ENCODE results near the gene ZBP1.
A peak's percentile ranks its signal among the peaks of the same experiment; 100 is the strongest.

The ZBP1 gene

GRCh38 chr20:57614490-57615444 is 5.5 kb downstream of the ZBP1 start:
- Histone ChIP-seq H3K9ac (ENCODE audit: low read depth, low read length, poor library complexity) (no peak overlapping the region), H3K27ac (replicated peaks; ENCODE audit: low read length) (no peak overlapping the region), H2BK15ac (ENCODE audit: low read length) (no peak overlapping the region), H2BK12ac (ENCODE audit: low read length) (no peak overlapping the region), H3K4me3 (ENCODE audit: low read length in 2 of 2) (no peak overlapping the region), H3K23ac (ENCODE audit: low read depth, low read length, poor library complexity) (peak overlapping the region; percentile 56), H3K18ac (ENCODE audit: low read length) (no peak overlapping the region), H4K8ac (ENCODE audit: low read depth, low read length) (no peak overlapping the region), H3K9me3 (replicated peaks in 1 of 2; ENCODE audit: control insufficient read depth in 2 of 2, insufficient read depth in 1 of 2, low read depth in 1 of 2, low read length in 2 of 2) (no peaks in the 10 kb centered on the region), H3K4ac (ENCODE audit: low read length) (no peak overlapping the region), H3K36me3 (replicated peaks in 1 of 2; ENCODE audit: control insufficient read depth in 2 of 2, insufficient read depth in 2 of 2, low read length in 2 of 2) (no peaks in the 10 kb centered on the region), H2AFZ (ENCODE audit: low read length) (no peak overlapping the region), H3K79me1 (ENCODE audit: low read depth, low read length) (no peaks in the 10 kb centered on the region), H2BK5ac (ENCODE audit: low read length) (no peak overlapping the region), H2BK120ac (ENCODE audit: low read depth, low read length) (no peak overlapping the region), H3K27me3 (ENCODE audit: control insufficient read depth in 3 of 3, insufficient read depth in 3 of 3, low read depth in 1 of 3, low read length in 3 of 3) (peaks cover 0 to 22% (median 2%) of the 10 kb centered on the region in 3 experiments), H2AK5ac (ENCODE audit: low read depth, low read length) (no peak overlapping the region), H3K14ac (ENCODE audit: low read length) (no peak overlapping the region), H3K4me2 (ENCODE audit: insufficient read depth, low read length, poor library complexity, severe bottlenecking) (no peak overlapping the region), H3K4me1 (ENCODE audit: control insufficient read depth in 2 of 2, insufficient read depth in 1 of 2, low read depth in 1 of 2, low read length in 2 of 2) (no peaks in the 10 kb centered on the region), H4K91ac (ENCODE audit: low read depth, low read length, poor library complexity) (no peak overlapping the region)
- no CpG with 5 or more reads among the region's 16 CpGs for WGBS, 2 donors (ENCODE audit: extremely low coverage in 2 of 2, insufficient read length in 2 of 2, insufficient replicate concordance in 1 of 2)
- no peak for DNase-seq (ENCODE audit: low spot score)

- H3K23ac ChIP-seq (ENCODE audit: low read depth, low read length, poor library complexity) = no peak overlapping the region
- no peak overlapping the region for H3K4me2 ChIP-seq (ENCODE audit: insufficient read depth, low read length, poor library complexity, severe bottlenecking)
- H3K4ac ChIP-seq (ENCODE audit: low read length) = no peak overlapping the region
- no peak overlapping the region for H3K14ac ChIP-seq (ENCODE audit: low read length)
- H4K8ac ChIP-seq (ENCODE audit: low read depth, low read length) = no peak overlapping the region
- no peaks in the 10 kb centered on the region for H3K9me3 ChIP-seq (replicated peaks in 1 of 2; ENCODE audit: control insufficient read depth in 2 of 2, insufficient read depth in 1 of 2, low read depth in 1 of 2, low read length in 2 of 2)
- peaks cover 0 to 1% of the 10 kb centered on the region in 2 donors for H3K4me1 ChIP-seq (ENCODE audit: control insufficient read depth in 2 of 2, insufficient read depth in 1 of 2, low read depth in 1 of 2, low read length in 2 of 2)
- H3K18ac ChIP-seq (ENCODE audit: low read length) = no peak overlapping the region
- no peak overlapping the region for H2AFZ ChIP-seq (ENCODE audit: low read length)
- H4K91ac ChIP-seq (ENCODE audit: low read depth, low read length, poor library complexity) = no peak overlapping the region
- no CpG with 5 or more reads among the region's 12 CpGs for WGBS, 2 donors (ENCODE audit: extremely low coverage in 2 of 2, insufficient read length in 2 of 2, insufficient replicate concordance in 1 of 2)
- no peak overlapping the region for H2BK12ac ChIP-seq (ENCODE audit: low read length)
- no peak overlapping the region for H3K9ac ChIP-seq (ENCODE audit: low read depth, low read length, poor library complexity)
- no peak overlapping the region for H2BK5ac ChIP-seq (ENCODE audit: low read length)
- H3K36me3 ChIP-seq (replicated peaks in 1 of 2; ENCODE audit: control insufficient read depth in 2 of 2, insufficient read depth in 2 of 2, low read length in 2 of 2) = no peaks in the 10 kb centered on the region
- peaks cover 0 to 18% (median 2%) of the 10 kb centered on the region in 3 experiments for H3K27me3 ChIP-seq (ENCODE audit: control insufficient read depth in 3 of 3, insufficient read depth in 3 of 3, low read depth in 1 of 3, low read length in 3 of 3)
- no peak overlapping the region for H3K27ac ChIP-seq (replicated peaks; ENCODE audit: low read length)
- H2BK15ac ChIP-seq (ENCODE audit: low read length) = no peak overlapping the region
- DNase-seq (ENCODE audit: low spot score) = no peak
- no peak overlapping the region for H3K4me3 ChIP-seq (ENCODE audit: low read length in 2 of 2)
- no peak overlapping the region for H2AK5ac ChIP-seq (ENCODE audit: low read depth, low read length)
- no peaks in the 10 kb centered on the region for H3K79me1 ChIP-seq (ENCODE audit: low read depth, low read length)
- H2BK120ac ChIP-seq (ENCODE audit: low read depth, low read length) = no peak overlapping the region
Observed at GRCh38 chr20:57613481-57613921, 6.7 kb downstream of the ZBP1 start.

- no peak overlapping the region for H3K27ac ChIP-seq (replicated peaks; ENCODE audit: low read length)
- no peak overlapping the region for H2BK15ac ChIP-seq (ENCODE audit: low read length)
- no peak overlapping the region for H4K8ac ChIP-seq (ENCODE audit: low read depth, low read length)
- no peaks in the 10 kb centered on the region for H3K9me3 ChIP-seq (replicated peaks in 1 of 2; ENCODE audit: control insufficient read depth in 2 of 2, insufficient read depth in 1 of 2, low read depth in 1 of 2, low read length in 2 of 2)
- no peaks in the 10 kb centered on the region for H3K36me3 ChIP-seq (replicated peaks in 1 of 2; ENCODE audit: control insufficient read depth in 2 of 2, insufficient read depth in 2 of 2, low read length in 2 of 2)
- no peak overlapping the region for H3K23ac ChIP-seq (ENCODE audit: low read depth, low read length, poor library complexity)
- no peak overlapping the region for H4K91ac ChIP-seq (ENCODE audit: low read depth, low read length, poor library complexity)
- no peak overlapping the region for H3K18ac ChIP-seq (ENCODE audit: low read length)
- no CpG with 5 or more reads among the region's 7 CpGs for WGBS, 2 donors (ENCODE audit: extremely low coverage in 2 of 2, insufficient read length in 2 of 2, insufficient replicate concordance in 1 of 2)
- H2BK12ac ChIP-seq (ENCODE audit: low read length) = no peak overlapping the region
- DNase-seq (ENCODE audit: low spot score) = no peak
- H2BK120ac ChIP-seq (ENCODE audit: low read depth, low read length) = no peak overlapping the region
- H3K4ac ChIP-seq (ENCODE audit: low read length) = no peak overlapping the region
- H2BK5ac ChIP-seq (ENCODE audit: low read length) = no peak overlapping the region
- peaks cover 0 to 13% (median 2%) of the 10 kb centered on the region in 3 experiments for H3K27me3 ChIP-seq (ENCODE audit: control insufficient read depth in 3 of 3, insufficient read depth in 3 of 3, low read depth in 1 of 3, low read length in 3 of 3)
- no peak overlapping the region for H2AFZ ChIP-seq (ENCODE audit: low read length)
- no peak overlapping the region for H3K9ac ChIP-seq (ENCODE audit: low read depth, low read length, poor library complexity)
- peaks cover 0 to 1% of the 10 kb centered on the region in 2 donors for H3K4me1 ChIP-seq (ENCODE audit: control insufficient read depth in 2 of 2, insufficient read depth in 1 of 2, low read depth in 1 of 2, low read length in 2 of 2)
- no peak overlapping the region for H3K14ac ChIP-seq (ENCODE audit: low read length)
- H2AK5ac ChIP-seq (ENCODE audit: low read depth, low read length) = no peak overlapping the region
- H3K4me3 ChIP-seq (ENCODE audit: low read length in 2 of 2) = no peak overlapping the region
- no peak overlapping the region for H3K4me2 ChIP-seq (ENCODE audit: insufficient read depth, low read length, poor library complexity, severe bottlenecking)
- H3K79me1 ChIP-seq (ENCODE audit: low read depth, low read length) = no peaks in the 10 kb centered on the region
Observed at GRCh38 chr20:57612916-57613315, 7.3 kb downstream of the ZBP1 start.

- no peak overlapping the region for H3K4me2 ChIP-seq (ENCODE audit: insufficient read depth, low read length, poor library complexity, severe bottlenecking)
- no peak overlapping the region for H2BK15ac ChIP-seq (ENCODE audit: low read length)
- no peaks in the 10 kb centered on the region for H3K79me1 ChIP-seq (ENCODE audit: low read depth, low read length)
- no peaks in the 10 kb centered on the region for H3K9me3 ChIP-seq (replicated peaks in 1 of 2; ENCODE audit: control insufficient read depth in 2 of 2, insufficient read depth in 1 of 2, low read depth in 1 of 2, low read length in 2 of 2)
- no peak overlapping the region for H2AFZ ChIP-seq (ENCODE audit: low read length)
- H3K4me3 ChIP-seq (ENCODE audit: low read length in 2 of 2) = no peak overlapping the region
- no CpG with 5 or more reads among the region's 7 CpGs for WGBS, 2 donors (ENCODE audit: extremely low coverage in 2 of 2, insufficient read length in 2 of 2, insufficient replicate concordance in 1 of 2)
- H2BK12ac ChIP-seq (ENCODE audit: low read length) = no peak overlapping the region
- no peak overlapping the region for H3K14ac ChIP-seq (ENCODE audit: low read length)
- H3K36me3 ChIP-seq (replicated peaks in 1 of 2; ENCODE audit: control insufficient read depth in 2 of 2, insufficient read depth in 2 of 2, low read length in 2 of 2) = no peaks in the 10 kb centered on the region
- no peak for DNase-seq (ENCODE audit: low spot score)
- peaks cover 0 to 13% (median 2%) of the 10 kb centered on the region in 3 experiments for H3K27me3 ChIP-seq (ENCODE audit: control insufficient read depth in 3 of 3, insufficient read depth in 3 of 3, low read depth in 1 of 3, low read length in 3 of 3)
- no peak overlapping the region for H3K23ac ChIP-seq (ENCODE audit: low read depth, low read length, poor library complexity)
- no peak overlapping the region for H3K4ac ChIP-seq (ENCODE audit: low read length)
- no peak overlapping the region for H2BK120ac ChIP-seq (ENCODE audit: low read depth, low read length)
- H3K4me1 ChIP-seq (ENCODE audit: control insufficient read depth in 2 of 2, insufficient read depth in 1 of 2, low read depth in 1 of 2, low read length in 2 of 2) = peaks cover 0 to 1% of the 10 kb centered on the region in 2 donors
- H3K18ac ChIP-seq (ENCODE audit: low read length) = no peak overlapping the region
- H4K91ac ChIP-seq (ENCODE audit: low read depth, low read length, poor library complexity) = no peak overlapping the region
- no peak overlapping the region for H2BK5ac ChIP-seq (ENCODE audit: low read length)
- H4K8ac ChIP-seq (ENCODE audit: low read depth, low read length) = no peak overlapping the region
- no peak overlapping the region for H3K9ac ChIP-seq (ENCODE audit: low read depth, low read length, poor library complexity)
- H2AK5ac ChIP-seq (ENCODE audit: low read depth, low read length) = no peak overlapping the region
- no peak overlapping the region for H3K27ac ChIP-seq (replicated peaks; ENCODE audit: low read length)
Observed at GRCh38 chr20:57612436-57612835, 7.8 kb downstream of the ZBP1 start.

Data from neuronal stem cell (in vitro differentiated cells).